Inflammatory macrophage treated with lipopolysaccharide for 1 hour (primary cell): Measurements from ENCODE around the gene SNAPC3.
"Not testable (repeated sequence)": the region's sequence is repeated elsewhere in the genome, so short reads cannot be mapped to it uniquely, and the experiment has no call there.

ENCODE experiments used
- DNase-seq, 2 donors: peaks; one replicate each; pipeline ENCODE4 v3.0.0-alpha.2; 2020 to 2022

Gene SNAPC3

GRCh38 chr9:15422372-15423230, at the start of gene SNAPC3:
TSS of gene SNAPC3 (plus strand) at chr9:15422876. CDS start at chr9:15422880, 4 bp downstream.
- DNase-seq: peak; percentile 92 to 94

DNA sequence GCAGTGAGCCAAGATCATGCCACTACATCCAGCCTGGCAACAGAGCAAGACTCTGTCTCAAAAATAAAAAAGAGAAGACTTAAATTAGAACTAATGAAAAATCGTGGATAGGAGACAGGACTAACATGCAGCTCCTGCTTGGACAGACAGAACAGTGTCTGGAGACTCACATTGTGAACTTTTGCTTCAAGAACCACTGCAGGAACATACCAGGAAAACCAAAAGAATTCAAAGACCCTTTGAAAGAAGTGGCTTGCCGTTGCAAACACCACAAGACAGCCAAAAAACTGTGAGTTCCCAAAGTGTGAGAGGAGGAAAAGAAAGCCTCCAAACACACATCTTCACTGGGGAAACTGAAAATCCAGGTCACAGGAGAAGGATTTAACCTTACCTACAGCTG, 48.8 kb upstream of the SNAPC3 start:
- DNase-seq: no peak

GRCh38 chr9:15374310-15374709, 48.4 kb upstream of the SNAPC3 start:
- peak; percentile 33 to 41 for DNase-seq

- no peak for DNase-seq
These were observed 47.9 kb upstream of the SNAPC3 start for GRCh38 chr9:15374825-15375224.

GRCh38 chr9:15377625-15378540, 44.8 kb upstream of the SNAPC3 start:
- DNase-seq: no peak

DNA sequence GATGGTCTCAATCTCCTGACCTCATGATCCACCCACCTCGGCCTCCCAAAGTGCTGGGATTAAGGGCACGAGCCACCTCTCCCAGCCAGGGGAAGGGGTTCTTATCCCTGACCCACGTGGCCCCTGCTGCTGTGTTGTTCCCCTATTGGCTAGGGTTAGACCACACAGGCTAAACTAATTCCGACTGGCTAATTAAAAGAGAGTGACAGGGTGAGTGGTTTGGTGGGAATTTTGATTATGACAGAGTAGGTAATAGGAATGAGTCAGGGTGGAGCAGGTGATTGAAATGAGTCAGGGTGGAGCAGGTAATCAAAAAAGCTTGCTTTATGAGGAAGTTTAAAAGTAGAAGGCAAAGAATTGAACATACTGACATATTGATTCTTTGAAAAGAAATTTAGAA, 43.4 kb upstream of the SNAPC3 start:
- not testable (repeated sequence) for DNase-seq

- DNase-seq: not testable (repeated sequence)
These were observed 42.8 kb upstream of the SNAPC3 start for GRCh38 chr9:15379888-15380287.

GRCh38 chr9:15381491-15381890, 41.2 kb upstream of the SNAPC3 start:
- no peak for DNase-seq

GRCh38 chr9:15386465-15386864, 36.2 kb upstream of the SNAPC3 start:
- peak in 1 of 2 donors; percentile 8 for DNase-seq

DNA sequence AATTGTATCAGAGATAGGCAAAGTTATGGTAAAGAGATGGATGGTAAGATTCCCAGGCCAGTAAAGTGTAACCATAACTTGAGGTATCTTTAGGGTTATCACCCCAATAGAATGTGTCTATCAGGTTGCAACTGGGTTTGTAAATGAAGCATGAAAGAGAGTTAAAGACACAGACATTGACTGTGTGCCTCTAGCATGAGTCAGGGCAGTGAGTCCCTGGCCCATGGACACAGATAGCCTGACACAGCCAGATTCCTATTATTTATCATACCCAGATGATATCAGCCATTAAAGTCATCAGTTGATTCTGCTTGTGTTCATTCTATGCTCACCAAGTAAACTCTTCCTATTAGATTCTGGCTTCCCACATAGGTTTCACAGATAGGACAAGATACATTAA, 33.5 kb upstream of the SNAPC3 start:
- no peak for DNase-seq

DNA sequence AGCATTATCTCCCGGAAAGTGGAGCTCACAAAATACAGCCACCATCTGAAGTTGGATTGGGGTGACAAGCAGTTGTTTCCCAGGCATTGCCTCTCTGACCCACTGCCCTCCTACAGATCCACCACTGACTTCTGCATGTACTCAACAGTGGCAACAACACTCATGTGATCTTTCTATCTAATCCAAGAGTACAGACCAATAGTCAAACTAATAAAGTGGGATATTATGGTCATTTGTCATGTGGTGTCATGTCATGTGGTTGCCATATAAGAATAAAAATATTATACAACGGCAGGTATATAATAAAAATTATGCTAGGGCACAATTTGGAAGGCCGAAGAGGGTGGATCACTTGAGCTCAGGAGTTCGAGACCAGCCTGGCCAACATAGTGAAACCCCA, 33.0 kb upstream of the SNAPC3 start:
- peak in 1 of 2 donors; percentile 16 for DNase-seq

GRCh38 chr9:15390201-15390600, 32.5 kb upstream of the SNAPC3 start:
- DNase-seq: no peak

DNA sequence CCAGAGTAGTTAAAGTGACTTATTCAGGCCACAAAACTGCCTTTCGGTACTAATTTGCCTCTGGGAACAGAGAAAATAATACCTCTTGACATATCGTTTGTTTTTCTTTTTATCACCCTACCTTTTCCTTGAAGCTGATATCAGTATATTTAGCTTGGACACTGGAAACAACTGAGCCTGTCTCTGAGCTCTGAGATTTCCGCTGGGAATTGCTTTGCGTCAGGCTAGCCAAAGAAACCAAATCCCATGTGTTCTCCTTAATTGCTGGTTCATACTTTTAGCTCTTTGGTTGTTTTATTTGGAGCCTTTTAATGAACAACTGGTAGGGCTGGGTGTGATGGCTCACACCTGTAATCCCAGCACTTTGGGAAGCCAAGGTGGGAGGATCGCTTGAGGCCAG, 30.3 kb upstream of the SNAPC3 start:
- DNase-seq: no peak

DNA sequence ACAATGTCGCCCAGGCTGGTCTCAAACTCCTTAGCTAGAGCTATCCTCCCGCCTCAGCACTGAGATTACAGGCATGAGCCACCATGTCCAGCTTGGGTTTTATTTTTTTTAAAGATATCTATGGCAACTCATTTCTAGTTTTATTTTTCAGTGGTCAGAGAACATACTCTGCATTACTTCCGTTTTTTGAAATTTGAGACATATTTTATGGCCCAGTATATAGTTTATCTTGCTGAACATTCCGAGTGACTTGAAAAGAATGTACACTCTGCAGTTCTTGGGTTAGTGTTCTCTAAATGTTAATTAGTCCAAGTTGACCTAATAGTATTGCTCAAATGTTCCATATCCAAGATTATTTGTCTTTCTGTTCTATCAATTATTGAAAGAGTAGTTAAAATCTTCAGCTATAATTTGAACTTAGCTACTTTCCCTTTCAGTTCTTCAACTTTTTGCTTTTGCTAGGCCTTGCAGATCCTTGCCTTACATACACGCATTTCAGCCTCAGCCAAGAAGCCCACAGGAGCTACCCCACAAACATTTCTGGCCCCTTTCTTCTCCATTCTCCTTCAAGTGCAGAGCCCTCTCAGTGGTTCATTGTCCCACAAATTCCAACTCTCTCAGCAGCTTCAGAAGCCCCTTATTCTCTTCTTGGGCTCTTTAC, 22.3 kb upstream of the SNAPC3 start:
- DNase-seq: no peak

GRCh38 chr9:15401266-15401665, 21.4 kb upstream of the SNAPC3 start:
- no peak for DNase-seq

DNA sequence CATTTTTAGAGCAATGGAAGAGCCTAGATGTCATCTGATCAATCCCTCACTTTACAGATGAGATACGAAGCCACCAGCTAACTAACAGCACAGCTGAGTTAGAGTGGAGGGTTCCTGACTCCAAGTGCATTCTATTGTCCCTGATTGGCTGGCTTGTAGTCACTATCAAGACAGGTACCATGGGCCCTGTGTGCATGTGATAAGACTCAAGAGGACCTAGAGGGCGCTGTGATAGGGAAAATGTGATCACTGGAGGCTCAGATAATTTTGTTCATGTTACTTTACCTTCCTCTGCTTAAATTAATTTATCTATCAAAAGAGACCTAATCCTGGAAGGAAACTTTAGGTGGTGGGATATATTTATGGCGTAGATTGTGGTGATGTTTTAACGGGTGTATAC, 19.5 kb upstream of the SNAPC3 start:
- DNase-seq: no peak

DNA sequence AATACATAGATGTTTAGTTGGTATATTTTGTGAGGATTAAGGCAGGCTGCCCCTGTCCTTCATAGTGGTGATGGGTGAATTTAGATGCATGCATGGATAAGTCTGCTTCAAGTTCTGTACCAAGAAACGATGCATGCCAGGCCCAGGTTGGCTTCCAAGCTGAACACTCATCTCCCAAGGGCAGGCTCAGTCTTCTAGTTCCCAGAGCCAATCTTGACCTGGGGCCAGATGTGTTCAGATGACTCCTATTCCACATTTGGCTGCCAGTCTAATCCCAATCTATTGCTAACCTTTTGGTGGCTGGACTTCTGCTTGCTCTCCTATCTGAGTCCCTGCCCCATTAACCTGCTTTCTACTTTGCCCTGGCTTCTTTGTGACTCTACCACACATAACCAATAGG, 18.5 kb upstream of the SNAPC3 start:
- no peak for DNase-seq

GRCh38 chr9:15416880-15417279, 5.8 kb upstream of the SNAPC3 start:
- peak; percentile 34 to 63 for DNase-seq

DNA sequence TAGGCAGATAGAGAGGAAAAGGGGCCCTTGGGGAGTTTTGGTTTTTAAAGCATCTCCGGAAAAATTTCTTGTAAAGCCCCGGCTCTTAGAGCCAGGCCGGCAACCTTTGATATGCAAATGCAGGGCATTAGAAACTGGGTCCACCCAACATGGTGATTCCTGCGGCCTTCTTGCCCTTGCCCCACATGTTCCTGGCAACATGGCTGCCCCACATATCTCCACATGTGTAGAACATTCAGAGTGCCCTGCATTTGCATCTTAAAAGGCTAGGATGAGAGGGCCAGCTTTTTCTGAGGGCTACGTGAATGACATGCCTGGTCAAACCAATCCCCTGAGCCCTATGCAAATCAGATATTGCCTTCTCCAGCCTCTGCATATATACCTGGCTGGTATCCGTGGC, 5.0 kb upstream of the SNAPC3 start:
- no peak for DNase-seq

GRCh38 chr9:15420796-15421195, 1.9 kb upstream of the SNAPC3 start:
- no peak for DNase-seq

DNA sequence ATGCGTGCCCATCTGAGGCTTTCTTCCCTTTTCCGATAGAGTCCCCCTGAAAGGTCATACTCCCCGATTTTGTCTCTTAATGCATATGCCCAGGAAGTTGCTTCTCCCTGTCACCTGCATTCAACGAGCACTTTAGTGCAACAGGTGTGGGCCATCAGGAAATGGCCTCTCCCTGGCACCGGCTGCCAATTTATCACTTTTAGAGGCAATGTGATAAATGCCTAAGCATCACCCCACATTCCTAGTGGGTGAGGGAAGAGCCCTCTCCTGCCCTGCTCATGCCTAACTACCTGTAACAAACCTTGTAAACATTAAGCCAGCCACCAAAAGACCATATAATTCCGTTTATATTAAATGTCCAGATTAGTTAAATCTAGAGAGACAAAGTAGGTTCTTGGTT, 1.1 kb upstream of the SNAPC3 start:
- DNase-seq: no peak

DNA sequence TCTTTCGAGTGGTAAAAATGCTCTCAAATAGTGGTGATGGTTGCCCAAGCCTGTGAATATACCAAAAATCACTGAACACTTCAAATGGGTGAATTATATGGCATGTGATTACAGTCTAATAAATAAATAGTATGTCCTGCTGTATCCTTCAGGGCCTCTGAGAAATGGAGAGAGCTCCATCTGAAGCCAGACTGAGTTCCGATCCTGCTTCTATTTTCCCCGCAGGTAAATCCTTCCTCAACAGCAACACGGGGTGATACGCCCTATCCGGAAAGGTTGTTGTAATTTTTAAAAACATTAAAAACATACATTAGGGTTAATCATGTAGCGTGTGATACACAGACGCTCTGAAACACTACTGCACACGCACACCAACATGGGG, 695 bp upstream of the SNAPC3 start:
- DNase-seq: no peak
